PC-3 (cell line): ENCODE data around the gene IL4I1.

ENCODE experiments used
- CTCF ChIP-seq: fragments of 300-600 bp; sonication (generic); conservative IDR thresholded peaks from 2 replicates; pipeline ENCODE4 v1.5.1; 2017; ENCODE audit warnings: antibody characterized with exemption, low read depth, mild to moderate bottlenecking, low read length
- EZH2 ChIP-seq: fragments of 300-600 bp; sonication (generic); IDR thresholded peaks from one replicate; pipeline ENCODE4 v1.6.1; 2017; ENCODE audit warnings: antibody characterized with exemption, mild to moderate bottlenecking, low read length; ENCODE audit not compliant: unreplicated experiment
- EZH2phosphoT487 ChIP-seq: fragments of 300-600 bp; sonication (generic); IDR thresholded peaks from 2 replicates; pipeline ENCODE4 v1.6.1; 2018; ENCODE audit warnings: mild to moderate bottlenecking, antibody characterized with exemption, low read length, borderline replicate concordance

- TF ChIP-seq CTCF (no peak), EZH2 (no peak), EZH2phosphoT487 (no peak)
Observed at GRCh38 chr19:49846408-49846807, 50.3 kb downstream of the IL4I1 start.
